ENCODE measurements around the gene CCDC77.

DNA sequence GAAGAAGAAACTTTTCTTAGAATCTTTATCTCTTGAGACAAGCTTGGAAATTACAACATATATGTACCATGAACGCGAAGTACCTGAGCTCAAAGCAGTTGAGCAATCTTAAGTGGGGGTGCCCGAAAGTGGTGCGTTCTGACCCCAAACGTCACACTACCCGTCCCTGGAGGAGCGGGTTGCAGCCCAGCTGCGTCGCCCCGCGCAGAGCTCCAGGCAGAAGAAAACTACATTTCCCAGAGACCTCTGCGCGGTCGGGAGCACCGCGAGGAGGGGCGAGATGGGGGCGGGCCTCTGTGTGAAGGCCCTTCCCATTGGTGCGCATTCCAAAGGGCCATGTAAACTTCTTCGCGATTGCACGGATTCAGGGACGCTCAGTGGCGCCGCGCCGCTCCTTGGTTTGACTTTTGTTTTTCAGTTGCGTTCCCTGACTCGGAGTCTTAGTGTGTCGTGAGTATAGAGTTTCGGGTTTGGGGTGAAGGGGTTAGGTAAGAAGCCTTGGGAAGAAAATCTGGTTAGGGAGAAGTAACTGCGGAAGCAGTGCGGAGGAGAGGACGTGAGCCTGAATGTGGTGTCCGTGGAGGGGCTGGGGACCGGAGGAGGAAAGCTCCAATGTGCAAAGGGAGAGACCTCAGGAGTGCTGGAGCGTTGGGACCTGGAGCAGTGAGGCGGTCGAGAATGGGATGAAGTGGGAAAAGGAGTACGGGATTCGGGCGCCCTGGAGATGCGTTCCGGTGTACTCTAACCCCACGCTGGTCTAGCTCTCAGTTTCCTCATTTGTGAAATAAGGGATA lies at the start of gene CCDC77:
- TF ChIP-seq, protein P1, sequence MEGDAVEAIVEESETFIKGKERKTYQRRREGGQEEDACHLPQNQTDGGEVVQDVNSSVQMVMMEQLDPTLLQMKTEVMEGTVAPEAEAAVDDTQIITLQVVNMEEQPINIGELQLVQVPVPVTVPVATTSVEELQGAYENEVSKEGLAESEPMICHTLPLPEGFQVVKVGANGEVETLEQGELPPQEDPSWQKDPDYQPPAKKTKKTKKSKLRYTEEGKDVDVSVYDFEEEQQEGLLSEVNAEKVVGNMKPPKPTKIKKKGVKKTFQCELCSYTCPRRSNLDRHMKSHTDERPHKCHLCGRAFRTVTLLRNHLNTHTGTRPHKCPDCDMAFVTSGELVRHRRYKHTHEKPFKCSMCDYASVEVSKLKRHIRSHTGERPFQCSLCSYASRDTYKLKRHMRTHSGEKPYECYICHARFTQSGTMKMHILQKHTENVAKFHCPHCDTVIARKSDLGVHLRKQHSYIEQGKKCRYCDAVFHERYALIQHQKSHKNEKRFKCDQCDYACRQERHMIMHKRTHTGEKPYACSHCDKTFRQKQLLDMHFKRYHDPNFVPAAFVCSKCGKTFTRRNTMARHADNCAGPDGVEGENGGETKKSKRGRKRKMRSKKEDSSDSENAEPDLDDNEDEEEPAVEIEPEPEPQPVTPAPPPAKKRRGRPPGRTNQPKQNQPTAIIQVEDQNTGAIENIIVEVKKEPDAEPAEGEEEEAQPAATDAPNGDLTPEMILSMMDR (IDR thresholded peaks at IDR 0.05), result no peak
- no peak for TF ChIP-seq POLR2A (IDR thresholded peaks at IDR 0.05)

Data from lower leg skin (tissue), 3 donors.